Endometrial microvascular endothelial cells (primary cell): Measurements from ENCODE around the gene MPRIP. TPM values are rescaled to one million over a fixed set of nuclear protein-coding genes. Genes with fewer than 3 reads are reported as not detected.
"Not testable (repeated sequence)": the region's sequence is repeated elsewhere in the genome, so short reads cannot be mapped to it uniquely, and the experiment has no call there.

Experiments
- in situ Hi-C: cut with HindIII; loops from 2 replicates; pipeline ENCODE4 v1.10.0; 2017; ENCODE audit warnings: low sequenced_read_pairs, low pct_unique_long_range_greater_than_20kb; ENCODE audit errors: inconsistent ontology term
- total RNA-seq: library from RNA; depleted of rRNA; stranded (reverse); fragments of >200 nt; gene quantifications from one replicate; pipeline ENCODE4 v1.2.3, GENCODE V29; 2015; ENCODE audit errors: inconsistent ontology term

MPRIP gene
- total RNA-seq, 1 donor from 2014 or later = 193 TPM

DNA sequence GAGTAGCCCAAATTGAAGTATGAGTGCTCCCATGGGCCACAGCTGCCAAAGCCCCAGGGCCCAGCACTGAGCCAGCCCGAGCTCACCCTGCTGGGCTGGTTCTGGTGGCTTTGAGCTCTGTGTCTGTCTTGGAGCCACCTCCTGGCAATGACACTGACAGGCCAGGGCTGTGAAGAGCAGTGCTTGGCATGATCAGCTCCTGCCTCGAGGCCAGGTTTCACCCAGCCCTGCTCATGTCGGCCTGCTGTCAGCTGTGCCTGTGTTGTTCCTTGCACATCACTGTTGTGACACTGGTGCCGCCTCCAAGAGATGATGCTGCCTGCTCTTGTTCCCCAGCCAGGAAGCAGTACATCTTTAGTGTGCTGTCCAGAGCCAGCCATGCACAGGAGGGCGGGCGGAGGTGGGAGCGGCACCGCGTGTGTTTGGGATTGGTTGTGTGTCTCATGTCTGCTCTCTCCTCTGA, 137.9 kb downstream of the MPRIP start:
- in situ Hi-C loops = no loop called here

DNA sequence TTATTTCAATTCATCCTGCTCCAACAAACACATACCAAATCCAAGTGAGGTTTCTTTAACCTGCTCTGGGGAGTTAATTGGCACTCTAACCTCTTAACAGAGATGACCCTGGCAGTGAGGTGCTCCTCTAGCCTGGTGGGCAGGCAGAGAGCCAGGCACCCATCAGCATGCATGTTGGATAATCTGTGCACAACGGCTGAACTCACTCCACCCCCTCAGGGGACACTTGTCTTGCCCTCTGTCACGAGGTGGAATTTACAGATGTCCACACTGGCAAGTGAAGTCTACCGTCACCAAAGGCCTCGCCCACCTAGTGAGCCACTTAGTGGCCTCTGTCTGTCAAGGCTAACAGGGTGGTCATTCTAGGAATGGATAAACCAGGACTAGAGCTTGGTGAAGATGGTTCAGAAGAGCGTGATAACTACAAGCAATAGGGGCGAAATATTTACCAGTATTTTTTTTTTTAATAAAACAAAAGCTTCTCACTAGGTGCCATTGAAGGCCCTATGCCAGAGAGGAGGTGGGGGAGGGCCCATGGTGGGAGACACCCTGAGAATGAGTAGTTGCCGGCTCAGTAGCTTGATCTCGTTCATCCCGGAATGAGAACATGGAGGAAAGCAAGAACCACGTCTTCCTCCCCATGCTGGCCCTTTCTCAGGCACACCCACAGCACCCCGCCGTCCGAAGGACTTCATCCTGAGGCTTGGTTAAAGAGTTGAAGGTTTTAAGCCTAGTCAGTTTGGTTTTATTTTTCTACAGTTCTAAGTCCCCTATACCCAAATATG, 138.7 kb downstream of the MPRIP start:
- in situ Hi-C loops = no loop called here

DNA sequence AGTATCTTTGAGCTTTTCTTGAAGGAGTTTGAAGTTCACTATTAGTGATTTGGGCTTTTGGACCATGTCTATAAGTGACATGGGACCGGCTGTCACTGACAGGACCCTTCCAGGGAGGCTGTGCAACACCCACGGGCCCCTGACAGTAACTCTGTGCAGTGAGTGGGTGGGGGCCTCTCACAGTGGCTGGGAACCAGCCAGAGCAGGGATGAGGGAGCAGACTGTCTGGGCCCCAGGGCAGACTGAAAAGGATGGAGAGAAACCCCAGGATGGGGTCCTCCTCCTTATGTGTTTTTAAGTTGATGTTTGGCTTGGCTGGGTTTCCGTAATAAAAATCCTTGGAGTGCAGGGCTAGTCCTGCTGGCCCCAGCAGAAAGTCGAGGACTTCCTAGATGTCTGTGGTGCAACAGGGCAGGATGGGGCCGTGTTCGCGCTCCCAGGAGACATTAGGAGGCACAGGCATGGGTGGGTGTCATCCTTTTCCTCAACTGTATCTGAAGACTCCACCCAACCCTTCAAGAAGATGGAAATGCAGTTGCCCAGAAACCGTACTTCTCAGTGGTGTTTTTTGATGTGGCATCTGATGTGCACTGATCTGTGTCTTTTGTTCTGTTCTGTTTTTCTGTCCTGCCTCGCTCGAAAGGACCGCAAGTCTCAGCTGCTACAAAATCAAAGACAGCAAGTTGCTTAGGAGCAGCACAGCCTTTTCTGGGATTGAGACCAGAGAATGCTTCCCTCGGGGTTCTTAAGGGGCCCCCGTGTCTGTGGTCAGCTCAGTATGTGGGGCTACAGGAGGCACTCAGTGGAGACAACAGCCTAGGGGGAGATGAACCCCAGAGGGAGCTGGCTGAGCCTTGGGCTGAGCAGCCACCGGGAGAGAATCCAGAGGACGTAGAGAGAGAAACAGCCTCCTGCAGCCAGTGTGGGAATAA, 139.7 kb downstream of the MPRIP start:
- in situ Hi-C loops = no loop called here

DNA sequence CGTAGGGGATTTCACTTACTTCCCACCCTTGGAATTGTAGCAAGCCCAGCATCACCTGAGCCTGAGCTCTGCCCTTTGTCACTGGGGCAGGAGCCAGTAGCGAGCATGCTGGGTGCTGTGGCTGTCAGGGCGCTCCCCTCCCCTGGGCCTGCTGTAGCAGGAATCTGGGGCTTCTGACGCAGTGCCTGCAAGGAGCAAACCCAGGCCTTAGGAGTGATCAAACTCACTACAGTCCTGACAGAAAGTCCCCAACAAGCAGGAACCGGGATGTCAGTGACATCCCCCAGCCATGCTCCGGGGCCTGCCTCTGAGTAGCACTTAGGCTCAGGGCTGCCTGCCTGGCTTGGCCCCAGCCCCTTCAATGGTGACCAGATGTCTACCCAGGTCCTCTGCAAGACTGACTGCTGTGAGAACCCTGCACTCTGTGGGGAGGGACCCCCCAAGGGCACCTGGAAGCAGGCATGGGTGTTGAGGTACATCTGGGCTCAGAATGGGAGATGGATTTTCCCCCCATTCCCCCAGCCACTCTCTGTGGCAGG, 140.4 kb downstream of the MPRIP start:
- in situ Hi-C loops = no loop called here

DNA sequence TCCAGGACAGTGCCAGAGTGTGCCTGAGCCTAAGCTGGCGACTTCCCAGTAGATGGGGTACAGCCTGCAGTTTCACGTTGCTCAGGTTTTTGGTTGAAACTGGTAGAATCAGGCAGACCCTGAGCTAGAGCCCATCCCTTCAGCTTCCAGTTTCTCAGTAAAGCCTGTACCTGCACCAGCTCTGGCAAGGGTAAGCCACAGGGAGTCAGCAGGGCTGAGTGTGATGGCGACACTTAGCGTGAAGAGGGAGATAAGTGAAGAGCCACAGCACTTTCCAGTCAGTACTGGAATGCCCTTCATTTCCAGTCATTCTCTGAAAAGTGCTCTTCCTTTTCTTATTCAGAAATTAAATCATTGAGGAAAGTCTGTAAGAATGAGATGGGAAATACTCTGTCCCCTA, 141.5 kb downstream of the MPRIP start:
- in situ Hi-C loops = no loop called here

GRCh38 chr17:17184985-17185757, 142.9 kb downstream of the MPRIP start:
- in situ Hi-C loops = not testable (repeated sequence)

DNA sequence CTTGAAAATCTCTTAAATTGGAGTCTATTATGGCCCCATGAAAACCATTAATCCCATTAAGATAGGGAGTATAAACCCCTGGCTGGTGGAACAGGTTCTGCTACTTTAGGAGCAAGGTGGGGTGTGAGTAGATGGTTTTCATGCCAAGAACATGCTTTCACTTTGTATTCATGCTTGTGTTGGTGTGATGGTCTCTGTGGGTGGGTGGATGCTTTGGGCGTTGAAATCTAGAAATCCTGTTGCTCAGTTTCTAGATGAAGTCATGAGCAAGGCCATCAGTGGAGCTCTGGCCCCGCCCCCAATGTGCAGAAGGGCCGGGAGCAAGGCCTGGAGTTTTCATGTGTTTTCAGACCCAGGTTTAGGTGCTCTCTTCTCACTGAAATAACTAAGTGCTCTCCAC, 143.8 kb downstream of the MPRIP start:
- in situ Hi-C loops = no loop called here

GRCh38 chr17:17186551-17187505, 144.6 kb downstream of the MPRIP start:
- in situ Hi-C loops = no loop called here

GRCh38 chr17:17188586-17188985, 146.3 kb downstream of the MPRIP start:
- in situ Hi-C loops = no loop called here

GRCh38 chr17:17189559-17189958, 147.3 kb downstream of the MPRIP start:
- in situ Hi-C loops = no loop called here

DNA sequence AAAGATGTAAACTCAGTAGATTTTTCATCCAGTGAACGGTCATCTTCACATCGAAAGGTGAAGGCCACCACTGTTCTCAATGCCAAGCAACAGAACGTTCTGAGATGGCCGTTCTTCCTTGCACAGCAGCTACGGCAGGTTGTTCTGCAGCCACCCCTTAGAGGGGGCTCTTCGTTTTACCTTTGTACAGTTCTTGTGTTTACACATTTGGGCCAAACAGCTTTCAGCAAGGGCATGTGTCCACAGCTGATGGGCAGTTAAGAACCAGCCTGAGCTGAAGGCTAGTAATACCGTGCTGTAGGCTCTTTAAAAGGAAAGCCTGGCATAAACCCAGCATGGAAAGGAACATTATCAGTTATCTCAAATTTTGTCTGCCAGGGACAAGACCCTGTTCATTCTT, 147.9 kb downstream of the MPRIP start:
- in situ Hi-C loops = no loop called here

GRCh38 chr17:17191346-17191792, 149.1 kb downstream of the MPRIP start:
- in situ Hi-C loops = no loop called here

DNA sequence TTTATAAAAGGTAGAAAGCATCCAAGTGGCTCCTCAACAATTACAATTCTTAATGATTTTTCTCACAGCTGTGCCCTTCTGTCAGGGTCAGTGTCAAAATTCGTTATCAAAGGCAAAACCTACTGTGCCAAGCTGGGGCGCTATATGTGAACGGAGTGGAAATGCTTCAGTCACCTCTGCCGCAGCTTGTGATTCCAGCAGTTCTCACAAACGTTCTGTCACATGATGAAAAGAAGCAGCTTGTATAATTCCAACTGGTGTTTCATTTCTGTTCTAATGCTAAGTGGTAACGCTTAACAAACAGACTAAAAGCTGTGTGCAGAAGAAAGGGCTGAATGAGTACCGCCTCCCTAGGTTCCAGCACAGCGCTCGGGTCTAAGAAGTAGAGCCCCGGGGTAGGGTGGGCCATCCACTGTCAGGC, 149.7 kb downstream of the MPRIP start:
- in situ Hi-C loops = no loop called here

GRCh38 chr17:17195466-17195865, 153.2 kb downstream of the MPRIP start:
- in situ Hi-C loops = not testable (repeated sequence)

- in situ Hi-C loops = no loop called here
Observed at GRCh38 chr17:17196776-17197175, 154.5 kb downstream of the MPRIP start.

GRCh38 chr17:17198281-17198680, 156.0 kb downstream of the MPRIP start:
- in situ Hi-C loops = no loop called here

- in situ Hi-C loops = no loop called here
Observed at GRCh38 chr17:17200311-17200710, 158.1 kb downstream of the MPRIP start.

DNA sequence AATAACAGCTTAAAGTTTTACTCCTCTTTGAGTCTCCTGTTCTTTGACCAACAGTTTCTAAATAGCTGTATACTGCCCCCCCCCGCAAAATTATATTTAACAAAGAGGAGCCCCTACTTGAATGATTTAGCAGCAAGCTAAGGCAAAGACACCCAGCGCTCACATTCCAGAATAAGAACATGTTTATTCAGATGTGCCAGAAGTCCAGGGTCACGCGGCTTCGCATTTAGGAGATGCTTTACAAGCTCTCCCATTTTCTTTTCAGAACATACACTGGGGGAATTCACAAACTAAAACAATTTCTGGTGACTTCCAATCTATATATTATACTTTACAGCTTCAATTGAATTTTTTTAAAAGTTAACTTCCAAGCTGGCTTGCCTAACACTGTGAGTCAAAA, 158.6 kb downstream of the MPRIP start:
- in situ Hi-C loops = no loop called here
